ENCODE data around the gene FGF11.

DNA sequence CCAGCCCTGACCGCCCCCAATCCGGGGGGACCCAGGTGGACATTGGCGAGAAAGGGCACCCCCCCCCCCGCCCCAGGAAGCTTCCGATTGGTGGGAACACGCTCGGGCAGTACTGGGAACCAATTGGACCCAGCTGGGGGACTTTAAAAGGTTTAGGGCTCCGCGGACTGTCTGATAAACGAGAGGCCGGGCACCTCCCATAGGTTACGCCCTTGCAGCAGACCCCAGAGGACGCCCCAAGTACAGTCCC is 35.7 kb upstream of the FGF11 start:
- TF ChIP-seq POLR2A (IDR thresholded peaks at IDR 0.05), result no peak
- TF ChIP-seq, protein P1, sequence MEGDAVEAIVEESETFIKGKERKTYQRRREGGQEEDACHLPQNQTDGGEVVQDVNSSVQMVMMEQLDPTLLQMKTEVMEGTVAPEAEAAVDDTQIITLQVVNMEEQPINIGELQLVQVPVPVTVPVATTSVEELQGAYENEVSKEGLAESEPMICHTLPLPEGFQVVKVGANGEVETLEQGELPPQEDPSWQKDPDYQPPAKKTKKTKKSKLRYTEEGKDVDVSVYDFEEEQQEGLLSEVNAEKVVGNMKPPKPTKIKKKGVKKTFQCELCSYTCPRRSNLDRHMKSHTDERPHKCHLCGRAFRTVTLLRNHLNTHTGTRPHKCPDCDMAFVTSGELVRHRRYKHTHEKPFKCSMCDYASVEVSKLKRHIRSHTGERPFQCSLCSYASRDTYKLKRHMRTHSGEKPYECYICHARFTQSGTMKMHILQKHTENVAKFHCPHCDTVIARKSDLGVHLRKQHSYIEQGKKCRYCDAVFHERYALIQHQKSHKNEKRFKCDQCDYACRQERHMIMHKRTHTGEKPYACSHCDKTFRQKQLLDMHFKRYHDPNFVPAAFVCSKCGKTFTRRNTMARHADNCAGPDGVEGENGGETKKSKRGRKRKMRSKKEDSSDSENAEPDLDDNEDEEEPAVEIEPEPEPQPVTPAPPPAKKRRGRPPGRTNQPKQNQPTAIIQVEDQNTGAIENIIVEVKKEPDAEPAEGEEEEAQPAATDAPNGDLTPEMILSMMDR (IDR thresholded peaks at IDR 0.05), result no peak
- TF ChIP-seq EP300 (IDR thresholded peaks at IDR 0.05), result no peak
- TF ChIP-seq POLR2AphosphoS5 (IDR thresholded peaks at IDR 0.05), result no peak
